Measurements from ENCODE around the gene ZBTB16.

DNA sequence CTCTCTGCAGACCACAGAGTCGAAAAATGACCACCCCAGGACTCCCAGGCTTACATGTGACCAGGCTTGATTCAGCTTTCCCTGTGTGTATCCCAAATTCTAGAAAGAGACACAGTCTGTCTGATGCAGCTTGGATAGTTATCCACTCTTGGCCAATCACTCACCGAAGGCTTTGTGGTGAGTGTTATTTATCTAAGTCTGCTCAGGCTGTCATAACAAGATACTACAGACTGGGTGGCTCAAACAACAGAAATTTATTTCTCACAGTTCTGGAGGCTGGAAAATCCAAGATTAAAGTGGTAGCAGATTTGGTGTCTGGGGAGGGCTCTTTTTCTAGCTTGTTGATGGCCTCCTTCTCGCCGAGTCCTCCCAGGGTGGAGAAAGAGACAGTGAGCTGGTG lies 63.2 kb downstream of the ZBTB16 start:
- TF ChIP-seq, protein P1, sequence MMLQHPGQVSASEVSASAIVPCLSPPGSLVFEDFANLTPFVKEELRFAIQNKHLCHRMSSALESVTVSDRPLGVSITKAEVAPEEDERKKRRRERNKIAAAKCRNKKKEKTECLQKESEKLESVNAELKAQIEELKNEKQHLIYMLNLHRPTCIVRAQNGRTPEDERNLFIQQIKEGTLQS (CRISPR knock-in tag; IDR thresholded peaks at IDR 0.05): no peak
- TF ChIP-seq CTCF (CRISPR knock-in tag; IDR thresholded peaks at IDR 0.05): no peak
- TF ChIP-seq ZSCAN20 (CRISPR knock-in tag; IDR thresholded peaks at IDR 0.05; ENCODE audit: borderline replicate concordance): no peak
- TF ChIP-seq JUN (CRISPR knock-in tag; IDR thresholded peaks at IDR 0.05): no peak
- no peak for TF ChIP-seq FLYWCH1 (CRISPR knock-in tag; IDR thresholded peaks at IDR 0.05)
- TF ChIP-seq ZNF75D (CRISPR knock-in tag; IDR thresholded peaks at IDR 0.05; ENCODE audit: borderline replicate concordance): no peak
- no peak for TF ChIP-seq GABPA (IDR thresholded peaks at IDR 0.05; ENCODE audit: low read depth, low read length)
- TF ChIP-seq GABPA (CRISPR knock-in tag; IDR thresholded peaks at IDR 0.05; ENCODE audit: low read depth): no peak

All from HepG2 (cell line).